Astrocyte (in vitro differentiated cells and primary cell): Measurements from ENCODE around the gene CNOT10. TPM values are rescaled to one million over a fixed set of nuclear protein-coding genes. Genes with fewer than 3 reads are reported as not detected.
"Not testable (repeated sequence)": the region's sequence is repeated elsewhere in the genome, so short reads cannot be mapped to it uniquely, and the experiment has no call there.

Experiments
- DNase-seq: peaks from one replicate; pipeline ENCODE4 v3.0.0-alpha.2; 2010; ENCODE audit warnings: low read depth
- FAIRE-seq: peaks from 2 replicates; lab custom pipeline; 2011; peaks lifted over from hg19 to GRCh38; lab: Jason Lieb, UNC
- H2AFZ ChIP-seq: 2 replicates; pipeline ENCODE4 v1.6.0; 2012; ENCODE audit warnings: low read depth, low read length, inconsistent platforms
- H3K27ac ChIP-seq: 2 replicates; pipeline ENCODE4 v1.5.1; 2011; ENCODE audit warnings: low read depth, low read length, inconsistent platforms
- H3K27me3 ChIP-seq: 2 replicates; pipeline ENCODE4 v1.6.0; 2011; ENCODE audit warnings: low read length, inconsistent platforms; ENCODE audit not compliant: insufficient read depth
- H3K36me3 ChIP-seq: 2 replicates; pipeline ENCODE4 v1.5.1; 2011; ENCODE audit warnings: low read length, inconsistent platforms; ENCODE audit not compliant: insufficient read depth
- H3K4me1 ChIP-seq: 2 replicates; pipeline ENCODE4 v1.5.1; 2011; ENCODE audit warnings: low read length, inconsistent platforms; ENCODE audit not compliant: insufficient read depth
- H3K4me2 ChIP-seq: 2 replicates; pipeline ENCODE4 v1.6.0; 2012; ENCODE audit warnings: low read length, inconsistent platforms
- H3K4me3 ChIP-seq: 2 replicates; pipeline ENCODE4 v1.5.1; 2011; ENCODE audit warnings: low read depth, mild to moderate bottlenecking, low read length, inconsistent platforms; ENCODE audit not compliant: insufficient read depth
- H3K79me2 ChIP-seq: 2 replicates; pipeline ENCODE4 v1.6.0; 2012; ENCODE audit warnings: mild to moderate bottlenecking, low read length, inconsistent platforms; ENCODE audit not compliant: insufficient read depth
- H3K9ac ChIP-seq: 2 replicates; pipeline ENCODE4 v1.6.0; 2012; ENCODE audit warnings: mild to moderate bottlenecking, low read length, inconsistent platforms
- H3K9me3 ChIP-seq: 2 replicates; pipeline ENCODE4 v1.5.1; 2012; ENCODE audit warnings: low read depth, mild to moderate bottlenecking, low read length, inconsistent platforms; ENCODE audit not compliant: insufficient read depth
- H4K20me1 ChIP-seq: 2 replicates; pipeline ENCODE4 v1.6.0; 2012; ENCODE audit warnings: low read length, inconsistent platforms; ENCODE audit not compliant: insufficient read depth
- H3K27ac Mint-ChIP-seq: one replicate; pipeline ENCODE4 v1.8.0; 2021; ENCODE audit warnings: mild to moderate bottlenecking, mixed read lengths; ENCODE audit not compliant: unreplicated experiment
- H3K27me3 Mint-ChIP-seq: one replicate; pipeline ENCODE4 v1.8.0; 2021; ENCODE audit warnings: low read depth, mixed read lengths; ENCODE audit not compliant: unreplicated experiment
- H3K36me3 Mint-ChIP-seq: one replicate; pipeline ENCODE4 v1.8.0; 2021; ENCODE audit warnings: low read depth, mixed read lengths; ENCODE audit not compliant: unreplicated experiment
- H3K4me1 Mint-ChIP-seq: one replicate; pipeline ENCODE4 v1.8.0; 2021; ENCODE audit warnings: low read depth, mixed read lengths; ENCODE audit not compliant: unreplicated experiment
- H3K4me3 Mint-ChIP-seq: one replicate; pipeline ENCODE4 v1.8.0; 2021; ENCODE audit warnings: mild to moderate bottlenecking, moderate library complexity, mixed read lengths; ENCODE audit not compliant: unreplicated experiment
- H3K9me3 Mint-ChIP-seq: one replicate; pipeline ENCODE4 v1.8.0; 2021; ENCODE audit warnings: mild to moderate bottlenecking, mixed read lengths; ENCODE audit not compliant: unreplicated experiment
- CTCF ChIP-seq: IDR thresholded peaks from 2 replicates; pipeline ENCODE4 v1.5.1; 2011; ENCODE audit warnings: low read depth, mild to moderate bottlenecking, inconsistent platforms, low read length, moderate library complexity; ENCODE audit not compliant: insufficient read depth
- EZH2 ChIP-seq: IDR thresholded peaks from 2 replicates; pipeline ENCODE4 v1.6.1; 2012; ENCODE audit warnings: mild to moderate bottlenecking, low read length, inconsistent platforms; ENCODE audit not compliant: insufficient read depth
- total RNA-seq: library from RNA; stranded (reverse); gene quantifications from 2 replicates; pipeline ENCODE4 v1.2.1, GENCODE V29; 2021

The CNOT10 gene
- total RNA-seq, 1 donor from 2014 or later = 26.2 TPM

- Mint-ChIP-seq H3K9me3 (no peaks in the 10 kb centered on the region), H3K4me1 (peaks cover 2% of the 10 kb centered on the region), H3K27ac (peak overlapping the region; percentile 80), H3K27me3 (peaks cover 4% of the 10 kb centered on the region), H3K4me3 (peak overlapping the region; percentile 93), H3K36me3 (no peaks in the 10 kb centered on the region)
- H2AFZ ChIP-seq = peak overlapping the region; percentile 97
- H3K79me2 ChIP-seq = no peaks in the 10 kb centered on the region
- no peaks in the 10 kb centered on the region for H3K4me1 ChIP-seq
- TF ChIP-seq CTCF = peak; percentile 44
- no peak for TF ChIP-seq EZH2
- H3K9me3 ChIP-seq = no peaks in the 10 kb centered on the region
- H3K27me3 ChIP-seq = no peaks in the 10 kb centered on the region
- H4K20me1 ChIP-seq = no peaks in the 10 kb centered on the region
- H3K27ac ChIP-seq = no peak overlapping the region
- peak overlapping the region; percentile 79 for H3K4me3 ChIP-seq
- DNase-seq (peak; percentile 63), FAIRE-seq (no peak)
- peak overlapping the region; percentile 76 for H3K9ac ChIP-seq
- no peaks in the 10 kb centered on the region for H3K36me3 ChIP-seq
- H3K4me2 ChIP-seq = peak overlapping the region; percentile 100
Observed at GRCh38 chr3:32781211-32781968, 96.4 kb downstream of the CNOT10 start.

GRCh38 chr3:32781969-32782270 lies 96.9 kb downstream of the CNOT10 start:
- H3K4me3 Mint-ChIP-seq, H3K27ac Mint-ChIP-seq: not testable (repeated sequence)

GRCh38 chr3:32782407-32782806 lies 97.4 kb downstream of the CNOT10 start:
- FAIRE-seq (no peak), DNase-seq (no peak)
- Histone ChIP-seq H3K79me2 (no peaks in the 10 kb centered on the region), H3K4me1 (no peaks in the 10 kb centered on the region), H2AFZ (no peak overlapping the region), H3K4me3 (no peak overlapping the region), H3K36me3 (no peaks in the 10 kb centered on the region), H3K4me2 (no peak overlapping the region), H3K9me3 (no peaks in the 10 kb centered on the region), H3K9ac (no peak overlapping the region), H3K27ac (no peak overlapping the region), H3K27me3 (no peaks in the 10 kb centered on the region), H4K20me1 (no peaks in the 10 kb centered on the region)
- Mint-ChIP-seq H3K4me3 (no peak overlapping the region), H3K4me1 (peaks cover 2% of the 10 kb centered on the region), H3K9me3 (no peaks in the 10 kb centered on the region), H3K27me3 (peaks cover 4% of the 10 kb centered on the region), H3K27ac (no peak overlapping the region), H3K36me3 (no peaks in the 10 kb centered on the region)
- TF ChIP-seq EZH2 (no peak), CTCF (no peak)

More at GRCh38 chr3:32781969-32782270, 96.9 kb downstream of the CNOT10 start:
- H3K27me3 Mint-ChIP-seq, H3K4me3 ChIP-seq, H2AFZ ChIP-seq, H3K27me3 ChIP-seq, FAIRE-seq, H3K36me3 ChIP-seq, H3K4me1 ChIP-seq, H3K4me1 Mint-ChIP-seq, H3K79me2 ChIP-seq, H3K27ac ChIP-seq, H4K20me1 ChIP-seq, H3K9me3 ChIP-seq, DNase-seq, H3K9ac ChIP-seq, H3K36me3 Mint-ChIP-seq, H3K9me3 Mint-ChIP-seq: not testable (repeated sequence)
- peak overlapping the region; percentile 100 for H3K4me2 ChIP-seq
